ENCODE data around the gene LCA5.
"Not testable (repeated sequence)": the region's sequence is repeated elsewhere in the genome, so short reads cannot be mapped to it uniquely, and the experiment has no call there.

LCA5 gene

DNA sequence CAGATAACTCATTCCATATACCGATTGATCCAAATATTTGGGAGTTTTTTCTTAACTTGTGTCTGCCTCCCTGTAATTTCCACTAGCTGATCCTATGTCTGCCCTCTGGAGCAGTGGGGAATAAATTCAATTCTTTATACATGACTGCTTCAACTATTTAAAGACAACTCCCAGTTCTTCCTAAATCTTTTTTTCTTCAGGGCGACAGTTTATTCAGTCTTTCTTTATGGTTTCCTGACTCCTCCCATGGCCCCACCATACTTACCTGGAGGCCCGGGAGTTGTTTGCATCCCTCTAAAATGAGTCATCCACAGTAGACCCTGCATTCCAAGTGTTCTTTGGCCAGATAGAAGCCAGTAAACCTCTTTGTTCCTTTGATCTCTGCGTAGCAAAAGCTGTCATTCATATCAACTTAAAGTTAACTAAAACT is 73.6 kb downstream of the LCA5 start:
- DNase-seq: no peak

GRCh38 chr6:79461205-79461604 is 76.0 kb downstream of the LCA5 start:
- DNase-seq: no peak

DNA sequence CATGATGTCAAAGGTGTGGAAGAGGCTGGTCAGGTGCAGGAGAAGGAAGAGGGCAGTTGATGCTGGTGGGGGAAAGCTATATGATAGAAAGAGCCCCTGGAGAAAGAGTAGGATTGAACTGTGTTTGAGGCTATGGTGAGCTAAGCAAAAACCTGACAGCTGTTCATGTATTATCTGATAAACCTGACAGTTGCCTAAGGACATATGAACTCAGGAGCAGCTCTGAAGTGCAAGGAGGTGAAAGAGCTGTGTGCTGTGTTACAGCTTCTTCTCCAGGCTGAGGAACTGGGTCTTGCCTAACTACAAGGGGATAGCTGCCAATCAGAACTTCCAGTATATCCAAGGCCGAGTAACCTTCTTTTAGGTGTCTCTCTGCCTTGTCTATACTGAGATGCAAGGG is 81.8 kb downstream of the LCA5 start:
- DNase-seq: no peak

GRCh38 chr6:79453558-79454042 is 83.6 kb downstream of the LCA5 start:
- peak; percentile 27 for DNase-seq

GRCh38 chr6:79450984-79451383 is 86.2 kb downstream of the LCA5 start:
- DNase-seq: no peak

GRCh38 chr6:79446006-79446405 is 91.2 kb downstream of the LCA5 start:
- DNase-seq: no peak

DNA sequence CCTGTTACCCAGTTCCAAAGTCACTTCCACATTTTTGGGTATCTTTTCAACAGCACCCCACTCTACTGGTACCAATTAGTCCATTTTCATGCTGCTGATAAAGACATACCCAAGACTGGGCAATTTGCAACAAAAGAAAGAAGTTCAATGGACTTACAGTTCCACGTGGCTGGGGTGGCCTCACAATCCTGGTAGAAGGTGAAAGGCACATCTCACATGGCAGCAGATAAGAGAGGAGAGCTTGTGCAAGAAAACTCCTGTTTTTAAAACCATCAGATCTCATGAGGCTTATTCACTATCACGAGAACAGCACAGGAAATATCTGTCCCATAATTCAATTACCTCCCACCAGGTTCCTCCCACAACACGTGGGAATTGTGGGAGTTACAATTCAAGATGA is 93.4 kb downstream of the LCA5 start:
- DNase-seq: not testable (repeated sequence)

- no peak for DNase-seq
Measured at GRCh38 chr6:79441192-79441591, 96.0 kb downstream of the LCA5 start.

DNA sequence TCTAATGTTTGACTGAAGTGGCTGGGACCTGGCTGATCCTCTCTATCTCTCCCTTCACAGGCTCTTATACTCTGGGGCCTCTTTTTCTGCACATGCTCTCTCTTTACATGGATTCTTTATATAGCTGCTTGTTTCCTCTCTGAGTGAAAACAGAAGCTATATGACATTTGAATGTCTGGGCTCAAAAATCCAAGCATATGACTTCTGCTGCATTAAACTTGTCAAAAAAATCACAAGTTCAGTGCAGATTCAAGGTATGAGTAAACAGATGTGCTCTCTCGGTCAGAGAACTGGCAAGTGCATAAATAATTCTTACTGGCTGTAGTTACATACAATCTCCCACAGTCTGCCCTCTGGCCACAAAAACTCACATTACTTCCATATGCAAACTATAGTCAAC is 96.6 kb downstream of the LCA5 start:
- DNase-seq: no peak

GRCh38 chr6:79438030-79438429 is 99.2 kb downstream of the LCA5 start:
- no peak for DNase-seq

GRCh38 chr6:79436241-79436640 is 101.0 kb downstream of the LCA5 start:
- DNase-seq: no peak

GRCh38 chr6:79435746-79436145 is 101.5 kb downstream of the LCA5 start:
- DNase-seq: no peak
